Measurements from ENCODE around the gene RAP1GAP2. TPM values are rescaled to one million over a fixed set of nuclear protein-coding genes. Genes with fewer than 3 reads are reported as not detected.

The RAP1GAP2 gene
- total RNA-seq, 4 donors from 2014 or later = 4.9 to 12.4 (median 10.0) TPM

- no peaks in the 10 kb centered on the region for H3K36me3 ChIP-seq
- H3K4me3 ChIP-seq = no peak overlapping the region
- H3K27me3 ChIP-seq = no peaks in the 10 kb centered on the region
- H3K27ac ChIP-seq = no peak overlapping the region
- no peak for DNase-seq
- 54% methylated on average over 4 to 5 of the region's 6 CpGs for WGBS, 2 donors
- H3K9me3 ChIP-seq = no peaks in the 10 kb centered on the region
- no peak for TF ChIP-seq CTCF (IDR thresholded peaks at IDR 0.05)
- TF ChIP-seq POLR2A (IDR thresholded peaks at IDR 0.05) = no peak
- intact Hi-C loops (cut with DNase I) = no loop called here
- peaks cover 0 to 6% (median 0%) of the 10 kb centered on the region in 3 donors for H3K4me1 ChIP-seq
These were observed 110.7 kb downstream of the RAP1GAP2 start for GRCh38 chr17:2906901-2907300.

GRCh38 chr17:2909175-2909845, 113.1 kb downstream of the RAP1GAP2 start:
- H3K27ac ChIP-seq = no peak overlapping the region
- no peaks in the 10 kb centered on the region for H3K36me3 ChIP-seq
- DNase-seq = no peak
- H3K27me3 ChIP-seq = no peaks in the 10 kb centered on the region
- WGBS, 2 donors = 70 to 76% methylated on average over 11 to 13 of the region's 13 CpGs
- intact Hi-C loops (cut with DNase I) = no loop called here
- TF ChIP-seq CTCF (IDR thresholded peaks at IDR 0.05) (no peak), POLR2A (IDR thresholded peaks at IDR 0.05) (no peak)
- H3K4me1 ChIP-seq = no peaks in the 10 kb centered on the region
- H3K4me3 ChIP-seq = no peak overlapping the region
- no peaks in the 10 kb centered on the region for H3K9me3 ChIP-seq

GRCh38 chr17:2909846-2910234, 113.6 kb downstream of the RAP1GAP2 start:
- intact Hi-C loops (cut with DNase I) = no loop called here
- DNase-seq = no peak
- 83 to 100% methylated on average over 1 to 4 of the region's 4 CpGs for WGBS, 2 donors
- H3K36me3 ChIP-seq = no peaks in the 10 kb centered on the region
- no peaks in the 10 kb centered on the region for H3K4me1 ChIP-seq
- no peak overlapping the region for H3K27ac ChIP-seq
- H3K9me3 ChIP-seq = no peaks in the 10 kb centered on the region
- no peaks in the 10 kb centered on the region for H3K27me3 ChIP-seq
- H3K4me3 ChIP-seq = no peak overlapping the region
- no peak for TF ChIP-seq POLR2A (IDR thresholded peaks at IDR 0.05)
- no peak for TF ChIP-seq CTCF (IDR thresholded peaks at IDR 0.05)

- no peak for DNase-seq
- WGBS, 2 donors = 59 to 71% methylated on average over 9 to 14 of the region's 19 CpGs
- intact Hi-C loops (cut with DNase I) = no loop called here
These were observed 115.0 kb downstream of the RAP1GAP2 start for GRCh38 chr17:2911035-2911754.

More at GRCh38 chr17:2911035-2911754, 115.0 kb downstream of the RAP1GAP2 start:
- Histone ChIP-seq H3K27me3 (no peaks in the 10 kb centered on the region), H3K27ac (no peak overlapping the region), H3K36me3 (no peaks in the 10 kb centered on the region), H3K4me1 (no peaks in the 10 kb centered on the region), H3K9me3 (no peaks in the 10 kb centered on the region), H3K4me3 (no peak overlapping the region)
- TF ChIP-seq POLR2A (IDR thresholded peaks at IDR 0.05) = no peak
- TF ChIP-seq CTCF (IDR thresholded peaks at IDR 0.05) = no peak
